CD4-positive, alpha-beta T cell treated with Interferon gamma for 1 hour (primary cell): ENCODE results near the gene IQSEC1.
A peak's percentile ranks its signal among the peaks of the same experiment; 100 is the strongest.

Experiments used
- DNase-seq: peaks from one replicate; pipeline ENCODE4 v3.0.0-alpha.2; 2020

Gene IQSEC1

DNA sequence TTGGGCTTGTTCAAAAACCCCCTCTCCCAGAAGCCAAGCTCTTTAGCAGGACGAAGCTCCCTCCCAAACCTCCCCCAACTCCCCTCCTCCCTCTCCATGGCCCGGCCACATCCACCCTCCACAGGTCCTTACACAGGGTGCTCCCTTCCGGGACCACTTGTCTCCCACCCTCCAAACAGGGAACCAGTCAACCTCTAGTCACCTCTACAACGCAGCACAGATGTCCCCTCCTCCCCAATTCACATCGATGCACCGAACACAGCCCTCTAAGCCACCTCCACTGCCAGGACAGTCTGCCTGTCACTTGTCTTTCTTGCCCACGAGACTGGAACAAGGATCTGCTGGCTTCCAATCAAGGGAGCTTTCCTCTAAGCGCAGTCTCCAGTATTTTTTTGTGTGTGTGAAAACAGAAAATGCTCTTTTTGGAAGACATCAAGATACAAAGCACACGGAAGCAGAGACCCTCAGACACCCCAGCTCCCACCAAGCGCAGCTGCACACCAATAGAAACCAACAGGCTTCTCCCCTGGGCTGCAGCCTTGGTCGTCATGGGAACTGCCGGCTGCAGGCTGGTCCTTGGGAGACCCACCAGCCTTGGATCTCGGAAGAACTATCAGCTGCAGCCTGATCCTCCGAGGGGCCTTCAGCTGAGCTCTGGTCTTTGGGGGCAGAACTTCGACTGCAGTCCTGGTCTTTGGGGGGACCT, 26.5 kb downstream of the IQSEC1 start:
- no peak for DNase-seq

DNA sequence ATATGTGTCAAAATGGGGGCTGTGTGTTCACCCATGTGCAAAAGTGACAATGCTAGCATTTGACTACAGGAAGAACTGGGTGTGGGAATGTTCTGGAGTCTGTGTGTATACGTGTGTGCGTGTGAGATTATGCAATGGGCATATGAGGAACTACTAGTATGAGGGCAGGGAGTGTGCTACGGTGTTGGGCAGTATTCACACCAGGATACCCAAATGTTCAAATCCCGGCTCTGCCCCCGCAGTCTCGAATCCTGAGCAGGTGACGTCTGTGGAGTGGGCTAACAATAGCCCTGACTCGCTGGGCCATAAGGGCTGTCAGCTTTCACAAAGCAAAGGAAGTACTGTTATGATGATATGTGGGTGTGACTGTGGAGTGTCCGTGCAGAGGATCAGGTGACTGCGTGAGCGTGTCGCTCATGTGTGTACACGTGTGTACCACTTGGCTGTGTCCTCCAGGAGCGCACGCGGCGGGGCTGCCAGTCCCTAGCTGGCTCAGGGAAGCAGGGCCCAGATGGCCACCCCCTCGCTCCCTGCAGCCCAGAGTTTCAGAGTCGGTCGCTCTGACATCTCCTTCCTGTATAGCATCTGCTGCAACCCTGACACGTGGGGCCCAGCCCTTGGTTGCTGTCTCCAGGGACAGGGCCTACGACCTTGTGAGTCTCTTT, 27.2 kb downstream of the IQSEC1 start:
- peak; percentile 61 for DNase-seq

DNA sequence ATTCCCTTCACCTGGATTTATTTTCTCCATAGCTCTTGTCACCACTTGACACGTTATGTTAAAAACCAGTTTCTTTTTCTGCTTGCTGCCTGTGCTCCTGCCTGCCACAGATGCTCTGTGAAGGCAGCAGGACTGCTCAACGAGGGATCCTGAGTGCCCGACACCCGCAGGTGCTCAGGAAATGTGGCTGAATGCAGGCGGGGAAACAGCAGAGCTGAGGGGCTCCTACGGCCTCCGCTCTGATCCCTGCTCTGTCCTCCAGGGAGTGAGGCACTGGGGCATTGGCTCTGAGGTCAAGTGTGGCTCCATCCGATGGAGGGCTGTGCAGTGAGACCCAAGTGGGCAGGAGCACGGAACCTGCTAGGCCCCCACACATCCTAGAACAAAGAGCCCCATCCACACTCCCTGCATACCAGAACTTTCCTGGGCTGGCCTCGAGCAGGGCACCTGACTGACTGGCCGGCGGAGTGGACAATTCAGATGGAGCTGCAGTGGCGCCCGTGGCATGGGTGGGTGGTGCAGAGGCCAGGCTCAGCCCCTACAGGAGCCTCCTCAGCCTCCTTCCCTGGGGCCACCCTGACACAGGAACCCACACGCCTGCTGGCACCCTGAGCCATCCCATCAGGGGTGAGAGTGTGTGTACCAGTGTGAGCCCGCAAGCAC, 27.9 kb downstream of the IQSEC1 start:
- DNase-seq = no peak

DNA sequence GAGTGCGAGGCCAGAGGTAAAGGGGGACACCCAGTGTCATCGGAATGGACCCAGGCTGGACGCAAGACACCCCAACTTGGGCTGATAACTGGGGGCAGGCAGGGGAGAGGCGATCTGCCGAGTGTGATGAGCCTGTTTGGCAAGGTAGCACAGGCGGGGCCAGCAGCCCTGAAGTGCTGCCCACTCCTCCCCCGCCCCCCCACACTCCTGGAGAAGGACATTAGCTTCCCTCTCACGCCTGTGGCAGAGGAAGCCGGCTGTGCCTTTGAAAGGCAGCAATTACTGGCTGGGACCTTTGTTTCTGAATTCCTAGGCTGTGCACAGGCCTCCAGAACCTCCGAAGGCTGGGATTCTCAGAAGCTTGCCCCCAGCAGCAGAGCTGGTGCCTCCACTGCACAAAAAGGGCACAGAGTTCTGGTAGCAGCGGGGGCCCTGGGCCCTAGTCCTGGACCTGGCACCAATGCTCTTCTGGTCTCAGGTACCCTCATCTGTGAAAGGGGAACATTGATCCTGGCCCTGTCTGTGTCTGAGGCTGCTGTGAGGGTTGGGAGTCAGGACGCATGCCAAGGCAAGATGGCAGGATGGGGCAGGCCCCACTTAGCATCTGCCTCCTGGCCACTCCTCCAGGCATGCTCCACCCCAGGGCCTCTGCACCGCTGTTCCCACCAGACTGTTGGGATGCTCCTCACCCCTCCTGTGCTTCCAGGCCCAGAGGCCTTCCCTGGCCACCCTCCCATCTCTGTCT, 28.6 kb downstream of the IQSEC1 start:
- DNase-seq = no peak

DNA sequence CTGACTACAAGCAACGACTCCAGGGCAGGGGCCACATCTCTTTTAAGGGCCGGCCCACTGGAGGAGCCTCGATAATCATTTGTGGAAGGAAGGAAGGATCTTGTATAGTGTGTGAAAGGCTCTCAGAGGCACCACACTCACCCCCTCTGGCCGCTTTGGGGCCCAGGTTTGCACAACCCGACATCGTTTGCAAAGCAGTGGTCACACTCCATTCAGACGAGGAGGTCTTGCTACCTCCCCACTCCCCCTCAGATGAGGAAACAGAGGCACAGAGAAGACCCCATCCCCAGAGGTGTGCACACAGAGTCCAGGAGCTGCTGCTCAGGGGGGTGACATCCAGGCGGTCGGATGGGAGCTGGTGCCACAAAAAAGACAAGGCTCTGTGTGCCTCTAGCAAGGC, 29.6 kb downstream of the IQSEC1 start:
- DNase-seq = no peak

DNA sequence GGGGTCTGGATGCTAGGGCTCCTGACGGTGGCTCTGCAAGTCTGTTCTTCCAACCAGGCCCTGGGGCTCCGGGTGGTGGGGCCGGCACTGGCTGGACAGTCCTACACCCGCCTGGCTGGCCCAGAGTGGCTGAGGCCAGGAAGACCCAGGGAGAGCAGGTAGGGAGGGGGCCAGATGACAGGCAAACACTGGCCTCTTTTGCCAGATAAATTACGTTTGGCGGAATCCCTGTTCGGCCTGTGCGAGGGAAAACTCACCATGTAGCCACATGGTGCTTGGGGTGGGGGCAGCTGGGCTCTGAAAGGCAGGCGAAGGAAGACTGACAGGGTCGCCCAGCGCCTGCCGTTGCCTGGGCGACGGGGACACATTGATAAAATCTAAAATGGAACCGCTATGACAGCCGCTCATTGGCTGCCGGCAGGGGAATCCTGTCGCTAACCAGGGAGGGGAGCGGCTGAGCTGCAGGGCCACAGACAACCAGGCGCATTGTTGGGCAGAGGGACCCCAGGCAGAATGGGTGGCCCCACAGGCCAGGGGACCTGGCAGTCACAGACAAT, 30.4 kb downstream of the IQSEC1 start:
- DNase-seq = no peak

DNA sequence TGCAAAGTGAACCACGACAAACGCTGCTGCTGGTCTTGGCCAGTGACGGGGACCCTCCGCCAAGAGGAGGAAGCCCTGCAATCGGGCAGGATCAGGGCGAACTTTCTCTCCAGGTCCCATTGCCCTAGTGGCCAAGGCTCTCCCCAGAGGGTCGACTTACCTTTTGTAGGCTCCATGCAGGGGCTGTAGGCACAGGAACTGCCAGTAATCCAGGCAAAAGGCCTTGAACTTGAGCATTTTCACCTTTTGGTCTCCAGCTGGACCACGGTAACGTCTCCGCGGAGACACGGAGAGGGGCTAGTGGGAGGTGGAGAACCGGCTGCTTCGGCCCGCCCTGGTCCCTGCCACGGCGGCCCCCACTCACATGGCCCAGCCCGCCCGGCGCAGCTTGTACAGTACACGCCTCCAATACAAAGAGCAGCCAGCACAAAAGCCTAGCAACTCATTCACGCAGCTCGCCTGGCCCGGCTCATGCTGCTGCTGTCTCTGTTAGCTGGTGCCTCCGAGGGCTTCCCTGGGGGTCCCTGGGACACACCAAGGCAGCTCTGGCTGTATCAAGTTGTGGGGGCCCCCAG, 31.0 kb downstream of the IQSEC1 start:
- no peak for DNase-seq

DNA sequence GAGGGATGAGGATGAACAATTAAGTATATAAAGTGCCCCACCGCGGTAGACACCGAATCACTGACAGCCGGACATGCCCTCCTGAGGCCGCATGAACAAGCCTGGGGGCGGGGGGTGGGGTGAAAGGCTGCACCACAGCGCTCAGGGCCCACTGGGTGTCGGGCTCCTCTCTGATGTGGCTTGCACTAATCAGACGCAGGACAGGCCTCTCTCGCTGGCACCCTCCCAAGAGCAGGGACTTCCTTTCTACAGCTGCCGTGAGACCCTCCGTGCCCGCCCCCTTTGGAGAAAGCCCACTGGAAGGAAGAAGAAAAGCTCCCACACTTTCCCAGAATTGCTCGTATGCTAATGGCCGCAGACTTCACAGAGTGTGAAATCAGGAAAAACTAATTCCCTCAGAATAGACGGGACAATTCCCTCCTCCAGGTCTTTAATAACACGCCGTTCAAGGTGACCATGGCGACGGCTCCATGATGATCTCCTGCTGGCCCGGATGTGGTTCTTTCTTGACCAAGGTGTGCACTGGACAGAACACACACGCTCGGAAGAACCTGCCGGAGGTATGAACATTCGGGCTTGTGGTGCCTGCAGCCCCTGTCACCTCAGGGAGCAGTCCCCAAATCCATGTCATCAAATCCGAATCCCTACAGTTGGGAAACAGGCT, 32.0 kb downstream of the IQSEC1 start:
- DNase-seq = no peak

DNA sequence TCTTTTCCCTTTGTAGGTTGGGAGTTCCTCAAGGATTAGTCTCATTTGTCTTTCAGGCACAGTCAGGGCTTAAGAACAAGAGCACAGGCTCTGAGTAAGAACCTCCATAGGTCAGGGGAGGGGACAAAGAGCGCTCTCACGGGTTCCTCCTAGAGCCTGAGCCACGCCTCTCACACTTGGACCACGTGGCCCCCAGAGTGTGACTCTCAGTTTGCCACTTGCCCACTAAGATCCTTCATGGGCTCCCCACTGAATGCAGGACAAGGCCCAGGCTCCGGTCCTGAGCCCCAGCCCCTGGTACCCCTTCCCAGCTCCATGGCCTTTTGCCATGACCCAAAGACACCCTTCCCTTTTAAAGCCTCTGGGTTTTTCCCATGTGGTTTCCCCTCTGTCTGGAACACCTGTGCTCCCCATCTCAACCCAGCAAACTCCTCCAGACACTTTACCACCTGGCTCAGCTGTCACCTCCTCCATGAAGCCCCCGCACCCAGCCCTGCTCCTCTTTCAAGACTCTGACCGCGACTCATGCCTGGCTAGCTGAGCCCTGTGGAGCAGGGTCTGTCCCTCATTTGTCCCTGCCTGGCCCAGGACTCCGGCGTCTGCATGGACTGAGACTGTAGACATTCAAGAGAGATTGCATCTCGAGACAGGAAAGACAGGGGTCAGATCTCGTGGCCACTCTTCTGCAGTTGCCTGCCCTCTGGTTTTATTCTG, 32.7 kb downstream of the IQSEC1 start:
- peak; percentile 64 for DNase-seq

DNA sequence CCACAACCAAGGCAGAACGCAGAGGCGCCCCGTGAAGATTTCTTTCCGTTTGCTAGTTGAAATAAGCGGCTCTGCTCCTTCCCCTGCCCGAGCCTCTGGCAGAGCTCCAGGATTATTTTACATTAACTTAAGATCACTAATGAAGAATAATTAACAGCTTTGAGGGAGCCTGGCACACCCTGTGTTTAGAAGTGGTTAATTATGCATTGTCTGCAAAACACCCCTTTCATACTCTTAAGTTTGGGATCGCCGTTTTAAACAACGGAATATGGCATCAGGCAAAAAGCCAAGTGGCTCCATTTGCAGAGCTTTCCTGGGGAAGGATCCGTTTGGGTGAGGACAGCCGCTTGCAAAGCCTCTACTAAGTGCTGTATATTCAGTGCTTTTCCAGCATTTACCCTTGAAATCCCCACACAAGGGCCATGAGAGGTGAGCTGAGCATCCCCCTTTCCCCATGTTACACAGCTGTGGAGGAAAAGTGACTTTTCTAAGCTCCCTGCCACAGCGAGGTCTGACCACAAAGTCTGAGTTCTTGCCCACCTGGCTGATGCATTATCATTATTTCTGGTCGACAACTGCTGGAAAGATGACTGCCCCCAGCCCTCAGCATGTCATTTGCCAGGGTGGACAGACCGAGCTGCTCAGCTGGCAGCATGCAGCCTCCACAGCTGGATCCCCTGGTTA, 33.9 kb downstream of the IQSEC1 start:
- no peak for DNase-seq

DNA sequence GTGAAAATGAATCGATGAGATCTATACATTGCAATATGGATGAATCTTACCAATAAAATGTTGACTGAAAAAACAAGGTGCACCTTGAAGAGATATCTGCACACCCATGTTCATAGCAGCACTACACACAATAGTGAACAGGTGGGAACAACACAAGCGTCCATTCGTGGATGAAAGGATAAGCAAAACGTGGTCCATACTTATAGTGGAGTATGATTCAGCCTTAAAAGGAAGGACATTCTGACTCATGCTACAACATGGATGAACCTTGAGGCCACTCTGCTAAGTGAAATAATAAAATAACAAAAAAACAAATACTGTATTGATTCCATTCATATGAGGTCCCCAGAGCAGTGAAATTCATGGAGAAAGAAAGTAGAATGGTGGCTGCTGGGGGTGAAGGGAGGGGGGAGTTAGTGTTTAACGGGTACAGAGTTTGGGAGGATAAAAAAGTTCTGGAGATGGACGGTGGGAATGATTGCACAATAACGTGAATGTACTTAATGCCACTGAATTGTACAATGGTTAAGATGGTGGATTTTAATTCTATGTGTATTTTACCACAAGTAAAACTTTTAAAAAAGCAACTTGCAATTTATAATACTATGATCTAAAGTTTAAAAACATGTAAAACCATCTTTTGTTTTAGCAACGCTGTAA, 35.6 kb downstream of the IQSEC1 start:
- no peak for DNase-seq

DNA sequence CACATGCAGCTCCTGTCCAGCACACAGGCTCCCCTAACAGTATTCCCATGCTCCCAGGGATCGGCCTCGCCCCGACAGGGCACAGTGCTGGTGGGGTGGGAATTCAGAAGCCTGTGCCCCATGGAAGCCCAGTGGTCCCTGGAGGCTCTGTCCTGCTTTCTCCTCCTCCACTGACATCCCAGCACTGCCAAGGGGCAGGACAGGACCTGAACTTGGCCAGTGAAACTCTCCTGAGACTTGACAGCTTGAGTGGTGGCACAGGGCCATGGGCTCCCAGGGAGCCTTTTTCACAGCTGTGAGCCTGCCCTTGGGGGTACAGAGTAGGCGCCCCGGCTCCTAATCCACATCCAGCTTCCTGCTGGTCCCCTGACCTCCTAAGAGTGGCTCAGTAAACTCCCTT, 38.4 kb downstream of the IQSEC1 start:
- DNase-seq = no peak

DNA sequence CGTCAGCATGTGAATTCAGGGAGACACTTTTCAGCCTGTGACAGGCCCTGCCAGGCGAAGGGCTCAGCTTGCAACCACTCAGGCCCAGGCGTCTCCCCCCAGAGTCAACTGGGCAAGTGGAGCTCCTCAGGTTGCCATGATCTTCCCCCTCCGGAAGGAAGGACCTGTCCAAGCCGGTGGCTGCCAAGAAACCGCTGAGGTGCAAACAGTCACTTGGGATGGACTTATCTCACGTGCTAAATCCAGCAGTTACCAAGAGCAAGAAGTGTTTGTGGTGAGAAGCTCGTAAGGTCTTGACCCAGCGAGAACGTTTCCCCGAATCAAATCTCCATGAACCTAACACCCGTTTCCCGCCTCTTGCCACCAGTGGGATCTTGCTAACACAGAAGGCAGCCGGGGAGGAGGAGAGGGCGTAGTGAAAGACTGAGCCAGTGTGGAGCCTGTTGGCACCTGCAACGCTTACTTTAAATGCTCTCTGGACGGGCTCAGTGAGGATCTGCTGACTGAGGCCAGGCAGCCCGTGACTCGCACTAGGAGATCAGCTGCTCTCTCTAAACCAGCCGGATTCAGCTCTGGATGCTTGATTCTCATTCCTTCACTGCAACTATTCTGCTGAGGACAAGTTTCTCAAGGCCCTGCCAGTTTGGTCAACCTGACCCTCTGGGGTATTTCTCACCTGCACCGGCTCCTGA, 39.0 kb downstream of the IQSEC1 start:
- no peak for DNase-seq

DNA sequence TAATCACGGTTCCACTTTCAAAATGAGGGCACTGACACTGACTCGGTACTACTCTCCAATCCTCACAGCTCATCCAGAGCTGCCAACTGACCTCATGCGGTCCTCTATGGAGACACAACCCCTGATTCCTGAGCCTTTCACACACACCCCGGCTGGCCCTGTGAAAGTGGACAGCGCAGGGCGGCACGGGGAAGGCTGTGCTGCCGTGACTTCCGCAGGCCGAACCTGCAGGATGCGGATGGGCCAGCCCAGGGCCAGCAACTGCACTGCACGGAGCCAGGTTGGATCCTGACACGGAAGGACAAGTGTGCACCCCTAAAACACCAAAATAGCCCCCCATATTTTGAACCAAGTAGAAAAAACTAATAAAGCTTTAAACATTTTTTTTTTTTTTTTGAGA, 41.0 kb downstream of the IQSEC1 start:
- no peak for DNase-seq

DNA sequence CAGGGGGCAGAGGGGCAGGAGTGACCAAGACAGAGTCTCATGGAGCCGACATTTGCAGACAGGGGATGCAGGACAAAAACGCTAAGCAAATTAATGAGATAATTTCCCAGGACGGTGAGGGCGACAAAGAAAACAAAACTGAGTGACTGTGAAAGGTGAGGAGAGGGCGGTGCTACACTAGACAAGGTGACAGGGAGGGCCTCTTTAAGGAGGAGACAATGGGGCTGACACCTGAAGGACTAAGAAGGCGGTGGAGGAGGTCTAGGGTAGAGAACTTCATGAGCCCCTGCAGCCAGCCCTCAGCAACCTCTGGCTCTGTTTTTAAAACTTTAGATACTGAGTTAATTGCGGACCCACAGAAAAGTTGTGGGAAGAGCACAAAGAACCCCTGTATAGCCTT, 41.6 kb downstream of the IQSEC1 start:
- no peak for DNase-seq

DNA sequence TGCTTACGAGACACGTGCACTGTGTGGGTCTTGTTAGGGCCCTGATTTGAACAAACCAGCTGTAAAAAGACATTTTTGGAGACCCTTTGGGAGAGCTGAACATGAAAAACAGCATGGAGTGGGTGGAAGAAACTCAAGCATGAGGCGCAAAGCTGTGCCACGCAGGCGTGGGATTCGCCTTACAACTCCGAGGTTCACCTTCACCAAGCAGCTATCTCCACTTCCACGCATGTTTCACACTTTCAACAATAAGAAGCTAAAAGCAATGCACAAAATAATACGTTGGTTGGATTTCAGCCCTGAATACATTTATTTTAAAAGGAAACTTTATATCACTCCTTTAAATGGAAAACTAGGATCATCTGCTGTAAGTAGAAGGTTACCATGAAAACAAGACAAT, 42.5 kb downstream of the IQSEC1 start:
- DNase-seq = no peak

DNA sequence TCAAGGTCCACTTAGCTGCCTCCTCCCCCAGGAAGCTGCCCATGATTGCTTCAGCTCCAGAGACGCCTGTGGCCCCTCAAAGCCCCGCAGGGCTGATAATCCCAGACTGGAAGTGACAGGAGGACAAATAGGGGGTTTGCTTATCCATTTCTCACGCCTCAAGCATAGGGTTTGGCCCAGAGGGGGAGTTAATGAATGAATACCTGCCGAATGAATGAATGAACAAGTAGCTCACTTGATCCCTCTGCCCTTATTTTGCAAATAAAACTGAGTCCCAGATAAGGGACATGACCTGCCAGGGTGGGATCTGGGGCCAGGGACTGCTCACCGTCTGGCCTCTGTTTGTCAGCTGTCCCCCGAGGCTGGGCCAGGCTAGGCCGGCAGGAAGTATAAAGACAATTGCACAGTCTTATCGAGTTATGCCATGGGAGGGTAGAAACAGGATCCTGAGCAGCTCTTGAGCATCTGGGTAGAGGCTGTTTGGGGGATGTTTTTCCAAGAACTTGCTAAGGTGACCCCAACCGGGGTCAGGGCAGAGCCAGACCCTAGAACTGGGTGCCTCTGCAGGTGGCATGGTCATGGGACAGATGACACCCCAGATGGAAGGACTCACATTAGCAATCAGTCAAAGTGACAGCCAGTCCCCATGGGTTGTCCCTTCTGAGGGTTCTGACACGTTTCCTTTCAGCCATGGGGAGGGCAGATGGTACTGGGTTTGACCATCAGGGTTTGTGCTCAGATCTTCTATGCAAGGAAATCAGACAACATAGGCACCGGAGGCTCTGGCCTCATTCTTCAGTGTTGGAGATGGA, 45.0 kb downstream of the IQSEC1 start:
- DNase-seq = no peak

DNA sequence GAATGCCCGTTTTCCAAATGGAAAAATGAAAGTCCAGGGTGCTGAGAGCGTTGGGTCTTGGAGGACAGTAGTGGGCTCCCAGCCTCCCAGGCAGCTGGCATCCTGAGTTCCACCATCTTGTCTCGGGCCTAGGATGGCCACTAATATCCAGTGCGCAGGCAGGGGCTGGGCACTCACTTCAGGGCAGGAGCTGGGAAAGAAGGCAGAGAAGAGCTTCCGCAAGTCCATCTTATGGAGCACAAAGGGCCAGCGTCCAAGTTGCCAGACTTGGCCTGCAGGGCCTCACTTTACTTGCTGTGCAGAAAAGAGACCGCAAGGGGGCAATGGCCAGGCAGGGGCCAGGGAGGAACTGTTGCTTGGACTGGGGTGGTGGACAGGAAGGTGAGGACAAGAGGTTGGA, 46.1 kb downstream of the IQSEC1 start:
- no peak for DNase-seq

DNA sequence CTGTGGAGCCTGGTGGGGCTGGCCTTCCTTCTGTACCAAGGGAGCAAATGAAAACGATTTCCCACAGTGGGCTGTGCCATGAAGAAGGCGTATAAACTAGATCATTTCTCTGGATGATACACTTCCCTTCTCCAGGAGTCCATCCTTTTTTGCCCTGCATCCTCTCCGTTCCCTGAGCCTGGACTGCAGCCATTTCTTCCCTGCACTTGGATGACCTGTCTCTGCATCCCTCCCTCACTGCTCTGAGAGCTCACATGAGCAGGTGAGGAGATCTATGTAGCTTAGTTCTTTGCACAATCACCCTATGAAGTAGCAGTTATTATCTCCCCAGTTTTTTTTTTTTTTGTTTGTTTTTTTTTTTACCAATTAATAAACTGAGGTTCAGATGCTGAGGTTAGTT, 46.7 kb downstream of the IQSEC1 start:
- no peak for DNase-seq
